Measurements from ENCODE around the gene SHMT2. TPM values are rescaled to one million over a fixed set of nuclear protein-coding genes. Genes with fewer than 3 reads are reported as not detected.

The SHMT2 gene
- total RNA-seq, 1 experiment from 2014 or later = 280 TPM

DNA sequence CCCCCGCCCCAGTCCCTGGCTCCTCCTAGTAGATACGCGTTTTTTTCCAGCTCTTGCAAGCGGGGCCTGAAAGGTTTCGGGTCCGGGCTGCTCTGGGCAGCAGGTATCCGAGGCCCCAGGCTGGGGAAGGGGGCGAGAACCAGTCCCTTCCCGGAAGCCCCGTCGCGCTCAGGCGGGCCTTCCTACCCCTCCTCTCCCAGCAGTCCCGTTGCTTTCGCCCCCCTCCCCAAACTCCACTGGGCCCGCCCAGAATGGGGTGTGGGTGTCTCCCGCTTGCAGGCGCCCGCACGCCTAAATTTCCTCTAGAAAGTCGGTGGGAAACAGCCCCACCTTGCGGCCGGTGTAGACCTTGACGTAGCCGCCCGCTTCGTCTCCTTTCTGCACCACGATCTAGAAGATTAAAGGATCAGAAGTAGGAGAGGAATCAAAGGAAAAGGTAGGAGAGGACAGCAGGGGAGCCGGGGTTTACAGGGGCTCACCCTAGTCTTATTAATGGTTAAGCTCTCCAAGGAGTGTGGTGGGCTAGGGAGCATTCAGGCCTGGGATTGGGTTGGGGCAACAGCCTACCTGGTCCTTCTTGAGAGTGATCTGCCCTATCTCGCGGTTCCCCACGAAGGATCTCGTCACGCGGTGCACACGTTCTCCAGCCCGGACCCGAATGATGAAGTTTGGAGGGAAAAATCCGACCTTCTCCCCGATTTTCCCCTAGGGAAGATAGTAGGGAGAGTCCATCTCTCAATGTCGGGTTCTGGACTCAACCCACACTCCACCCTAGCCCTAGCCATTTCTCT lies 14.2 kb downstream of the SHMT2 start:
- H3K4me1 ChIP-seq (ENCODE audit: control insufficient read depth in 1 of 2, insufficient read depth in 2 of 2, low read length in 2 of 2) = peaks cover 42 to 64% of the 10 kb centered on the region in 2 experiments
- DNase-seq (ENCODE audit: low read depth, low spot score) = peak; percentile 74
- ATAC-seq = peak; percentile 48
- H3K4me3 ChIP-seq (replicated peaks in 1 of 2; ENCODE audit: low read depth in 1 of 2, low read length in 2 of 2) = peak overlapping the region; percentile 48 to 60
- RAD21 ChIA-PET (ENCODE audit: low non-redundant PET in 1 of 2, low total read pairs in 2 of 2, uncharacterized antibody in 2 of 2, unreplicated experiment in 2 of 2) = interaction anchor here (0.6 to 2.1 kb wide), 5 partner anchors 16 to 165 kb away, joined by 3 to 13 read pairs (median 4); partner anchors contain the start of gene NXPH4 (in 1 of the 2)
- H3K9me3 ChIP-seq (ENCODE audit: control insufficient read depth in 1 of 2, insufficient read depth in 1 of 2, low read depth in 1 of 2, low read length in 2 of 2) = no peaks in the 10 kb centered on the region
- TF ChIP-seq, protein P1, sequence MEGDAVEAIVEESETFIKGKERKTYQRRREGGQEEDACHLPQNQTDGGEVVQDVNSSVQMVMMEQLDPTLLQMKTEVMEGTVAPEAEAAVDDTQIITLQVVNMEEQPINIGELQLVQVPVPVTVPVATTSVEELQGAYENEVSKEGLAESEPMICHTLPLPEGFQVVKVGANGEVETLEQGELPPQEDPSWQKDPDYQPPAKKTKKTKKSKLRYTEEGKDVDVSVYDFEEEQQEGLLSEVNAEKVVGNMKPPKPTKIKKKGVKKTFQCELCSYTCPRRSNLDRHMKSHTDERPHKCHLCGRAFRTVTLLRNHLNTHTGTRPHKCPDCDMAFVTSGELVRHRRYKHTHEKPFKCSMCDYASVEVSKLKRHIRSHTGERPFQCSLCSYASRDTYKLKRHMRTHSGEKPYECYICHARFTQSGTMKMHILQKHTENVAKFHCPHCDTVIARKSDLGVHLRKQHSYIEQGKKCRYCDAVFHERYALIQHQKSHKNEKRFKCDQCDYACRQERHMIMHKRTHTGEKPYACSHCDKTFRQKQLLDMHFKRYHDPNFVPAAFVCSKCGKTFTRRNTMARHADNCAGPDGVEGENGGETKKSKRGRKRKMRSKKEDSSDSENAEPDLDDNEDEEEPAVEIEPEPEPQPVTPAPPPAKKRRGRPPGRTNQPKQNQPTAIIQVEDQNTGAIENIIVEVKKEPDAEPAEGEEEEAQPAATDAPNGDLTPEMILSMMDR (IDR thresholded peaks at IDR 0.05 in 2 of 3, conservative IDR thresholded peaks at IDR 0.05 in 1 of 3; ENCODE audit: borderline replicate concordance in 1 of 3, insufficient read depth in 1 of 3, low read depth in 2 of 3, low read length in 2 of 3) = peak in 2 of 3 experiments; percentile 78 to 81; a peak in 4 of 6 replicates
- TF ChIP-seq ZFX (IDR thresholded peaks at IDR 0.05) = no peak
- TF ChIP-seq SRF (IDR thresholded peaks at IDR 0.05; ENCODE audit: low read depth) = no peak
- peak; percentile 57 for TF ChIP-seq YY1 (IDR thresholded peaks at IDR 0.05; ENCODE audit: extremely low read depth, insufficient replicate concordance, low read depth, low read length)
- H2AFZ ChIP-seq (ENCODE audit: low read depth, low read length, poor library complexity, severe bottlenecking) = peak overlapping the region; percentile 46
- no peak overlapping the region; the same call in 1 of the 2 replicates for H3K27ac ChIP-seq (ENCODE audit: low read depth, low read length)
- peak overlapping the region; percentile 44 for H3K9ac ChIP-seq (ENCODE audit: low read length)
- intact Hi-C loops (cut with micrococcal nuclease) = loop anchor here (1.0 to 10.0 kb wide), 2 partner anchors 30 to 119 kb away; partner anchors contain the start of gene LRP1
- CTCF ChIA-PET = interaction anchor here (0.6 to 4.6 kb wide), 31 partner anchors 8 to 738 kb away, joined by 3 to 103 read pairs (median 6); partner anchors contain the start of genes INHBE, LRP1, NXPH4 and SHMT2
- peak overlapping the region; percentile 95 for H3K4me2 ChIP-seq (ENCODE audit: low read length)
- no TSS peak for BruUV-seq (replicated peaks)
- H4K20me1 ChIP-seq (ENCODE audit: insufficient read depth) = no peaks in the 10 kb centered on the region
- H3K9me2 ChIP-seq (ENCODE audit: insufficient read depth) = no peaks in the 10 kb centered on the region
- H3K27me3 ChIP-seq (ENCODE audit: insufficient read depth, low read length) = peaks cover 4% of the 10 kb centered on the region; the same call in 1 of the 2 replicates
- no peaks in the 10 kb centered on the region for H3K36me3 ChIP-seq (ENCODE audit: control insufficient read depth in 1 of 2, insufficient read depth in 2 of 2, low read length in 2 of 2)
- POLR2A ChIA-PET = interaction anchor here (0.6 to 1.7 kb wide), 6 partner anchors 14 to 600 kb away, joined by 3 to 8 read pairs (median 4); partner anchors contain the start of genes SHMT2 and STAT6
- no peaks in the 10 kb centered on the region for H3K79me2 ChIP-seq (ENCODE audit: insufficient read depth, low read length)
